NCI-H2081 (cell line): ENCODE data around the gene FHAD1.

Experiments used
- DNase-seq, 2 experiments: peaks; one replicate each; lab custom pipeline; 2025; lab: John Stamatoyannopoulos, UW

The FHAD1 gene

DNA sequence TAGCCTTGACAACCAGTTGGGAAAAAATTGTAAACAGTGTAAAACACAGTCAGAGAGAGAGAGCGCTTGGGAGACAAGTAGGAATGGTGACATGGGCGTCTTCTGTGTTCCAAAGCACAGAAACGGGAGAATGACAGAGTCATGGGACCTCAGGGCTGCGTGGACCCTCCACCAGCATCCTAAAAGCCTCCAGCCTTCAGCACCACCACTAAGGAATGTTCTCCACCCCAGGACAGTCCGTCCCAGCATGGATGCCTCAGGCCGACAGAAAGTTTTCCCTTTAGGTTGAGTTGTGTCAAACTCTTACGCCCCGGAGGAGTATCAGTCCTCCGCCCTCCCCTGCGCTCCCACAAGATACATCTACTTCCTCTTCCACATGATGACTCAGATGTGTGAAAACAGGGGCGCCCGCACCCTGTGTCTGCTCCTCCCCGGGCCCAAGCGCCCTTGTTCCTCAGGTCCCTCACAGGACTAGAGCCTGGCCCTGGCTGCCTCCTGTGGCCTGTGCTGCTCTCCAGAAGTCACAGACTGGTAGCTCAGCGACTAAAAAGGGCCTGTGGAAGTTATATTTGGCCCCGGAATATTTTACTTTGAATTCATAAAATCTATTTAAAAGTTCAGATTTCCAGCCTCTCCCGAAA is 98.8 kb downstream of the FHAD1 start:
- no peak for DNase-seq

DNA sequence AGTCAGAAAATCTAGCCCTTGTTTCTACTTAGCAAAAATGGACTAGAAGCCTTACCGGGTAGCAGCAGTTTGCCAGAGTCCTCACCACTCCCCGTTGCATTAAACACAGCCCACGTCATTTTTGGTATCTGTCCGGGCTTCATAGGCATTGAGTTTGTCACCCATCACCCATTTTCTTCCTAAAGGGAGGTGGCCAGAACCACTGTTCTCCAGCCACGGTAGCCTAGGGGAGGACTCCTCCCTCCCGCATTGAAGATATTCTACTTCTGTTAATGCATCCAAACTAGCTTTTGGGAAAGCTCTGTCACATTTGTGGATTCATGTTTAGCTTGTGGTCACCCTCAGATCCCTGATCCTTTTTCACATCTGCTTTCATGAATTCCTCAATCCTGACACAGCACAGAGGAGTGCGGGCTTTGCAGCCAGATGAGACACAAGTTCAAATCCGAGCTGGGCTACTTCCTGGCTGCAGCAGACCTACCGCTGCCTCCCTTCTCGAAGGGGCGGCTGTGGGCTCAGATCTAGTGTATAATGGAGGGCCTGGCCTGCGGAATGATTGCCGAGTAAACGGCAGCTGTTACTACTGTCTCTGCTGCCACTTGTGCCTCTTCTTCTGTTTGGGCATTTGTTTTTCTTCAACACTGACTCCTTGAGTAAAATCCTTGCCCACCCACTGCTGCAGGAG is 99.5 kb downstream of the FHAD1 start:
- no peak for DNase-seq

DNA sequence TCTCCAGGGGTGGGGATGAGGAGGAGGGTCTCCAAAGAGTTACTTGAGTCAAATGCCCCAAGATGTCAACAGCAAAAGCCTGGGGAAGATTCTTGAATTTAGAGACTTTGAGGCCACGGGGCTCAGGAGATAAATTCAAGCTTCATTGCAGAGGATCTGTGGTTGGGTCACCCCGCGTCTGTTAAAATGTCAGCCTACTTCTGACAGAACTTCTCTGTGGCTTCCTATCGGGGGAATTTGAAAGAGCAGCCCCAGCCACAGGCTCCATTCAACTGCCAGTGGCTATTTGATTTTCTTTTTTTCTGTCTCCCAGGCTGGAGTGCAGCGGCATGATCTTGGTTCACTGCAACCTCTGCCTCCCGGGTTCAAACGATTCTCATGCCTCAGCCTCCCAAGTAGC is 100.2 kb downstream of the FHAD1 start:
- no peak for DNase-seq

DNA sequence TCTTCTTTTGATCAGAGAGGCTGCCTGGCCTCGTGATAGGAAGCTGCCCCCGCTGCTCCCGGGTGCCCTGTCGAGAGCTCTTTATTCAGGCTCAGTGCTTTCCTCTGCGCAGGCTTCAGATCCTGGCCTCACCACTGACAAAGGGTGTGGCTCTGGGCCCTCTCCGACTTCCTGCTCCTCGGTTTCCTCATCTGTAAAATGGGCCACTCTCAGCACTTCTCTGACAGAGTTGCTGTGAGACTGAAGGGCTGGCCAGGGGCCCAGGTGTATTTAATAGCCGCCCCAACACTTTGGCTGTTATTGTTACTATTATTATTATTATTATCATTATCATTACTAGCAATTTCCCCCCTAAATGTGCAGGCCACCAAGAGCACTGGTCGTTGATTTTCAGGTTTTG is 101.6 kb downstream of the FHAD1 start:
- DNase-seq = no peak

DNA sequence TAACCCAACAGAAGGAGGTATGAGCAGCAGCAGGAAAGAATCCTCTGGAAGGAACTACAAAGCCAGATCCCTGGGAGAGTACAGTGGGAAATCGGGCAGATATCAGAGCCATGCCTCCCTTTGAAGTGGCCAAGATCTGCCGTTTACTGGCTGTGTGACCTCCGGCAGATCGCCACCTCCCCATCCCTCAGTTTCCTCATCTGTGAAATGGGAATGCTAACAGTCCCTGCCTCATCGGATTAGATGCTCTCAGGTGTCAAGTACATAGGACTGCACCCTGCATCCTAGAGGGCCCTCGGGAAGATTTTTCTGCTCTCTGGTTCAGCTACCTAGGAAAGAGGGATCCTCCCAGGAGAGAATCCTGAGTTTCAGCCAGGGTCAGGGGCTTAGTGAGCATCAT is 102.1 kb downstream of the FHAD1 start:
- no peak for DNase-seq

DNA sequence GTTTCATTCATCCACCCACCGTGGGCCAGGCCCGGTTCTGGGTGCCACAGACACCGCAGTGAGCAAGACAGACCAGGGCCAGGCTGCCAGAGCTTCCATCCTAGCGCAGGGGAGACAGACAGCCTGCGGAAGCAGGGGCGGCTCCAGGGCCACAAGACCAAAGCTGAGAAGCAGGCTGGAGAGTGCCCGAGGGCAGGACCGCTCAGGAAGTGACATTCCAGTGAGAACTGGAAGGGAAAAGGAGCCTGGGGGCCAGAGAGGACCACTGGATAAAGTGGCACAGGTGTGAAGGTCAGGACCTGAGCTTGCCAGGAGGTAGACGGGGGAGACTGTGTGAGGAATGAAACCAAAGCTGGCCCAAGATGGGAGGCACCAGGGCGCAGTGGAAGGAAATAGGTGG is 103.1 kb downstream of the FHAD1 start:
- DNase-seq = no peak

DNA sequence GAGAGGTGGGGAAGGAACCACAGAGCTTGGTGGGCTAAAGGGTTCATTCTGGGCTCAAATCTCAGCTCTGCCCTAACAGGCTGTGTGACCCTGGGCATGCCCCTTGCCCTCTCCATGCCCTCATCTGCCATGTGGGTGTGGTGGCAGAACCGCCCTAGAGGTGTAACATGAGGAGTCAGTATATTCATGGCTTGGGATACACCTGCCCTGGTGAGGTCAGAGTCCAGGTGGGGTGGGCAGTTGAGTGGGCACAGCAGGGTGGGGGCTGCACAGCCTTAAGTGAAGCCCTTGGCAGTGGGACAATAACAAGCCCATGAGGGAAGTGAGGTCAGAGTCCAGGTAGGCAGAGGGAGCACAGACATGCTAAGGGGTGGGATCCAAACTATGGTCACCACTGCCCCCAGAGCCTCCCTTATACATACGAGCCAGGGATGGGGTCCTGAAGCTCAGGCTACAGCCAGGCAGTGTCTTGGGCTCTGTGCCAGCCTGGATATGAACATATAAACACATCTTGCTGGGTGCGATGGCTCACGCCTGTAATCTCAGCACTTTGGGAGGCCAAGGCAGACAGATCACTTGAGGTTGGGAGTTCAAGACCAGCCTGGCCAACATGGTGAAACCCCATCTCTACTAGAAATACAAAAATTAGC is 103.7 kb downstream of the FHAD1 start:
- DNase-seq = no peak

DNA sequence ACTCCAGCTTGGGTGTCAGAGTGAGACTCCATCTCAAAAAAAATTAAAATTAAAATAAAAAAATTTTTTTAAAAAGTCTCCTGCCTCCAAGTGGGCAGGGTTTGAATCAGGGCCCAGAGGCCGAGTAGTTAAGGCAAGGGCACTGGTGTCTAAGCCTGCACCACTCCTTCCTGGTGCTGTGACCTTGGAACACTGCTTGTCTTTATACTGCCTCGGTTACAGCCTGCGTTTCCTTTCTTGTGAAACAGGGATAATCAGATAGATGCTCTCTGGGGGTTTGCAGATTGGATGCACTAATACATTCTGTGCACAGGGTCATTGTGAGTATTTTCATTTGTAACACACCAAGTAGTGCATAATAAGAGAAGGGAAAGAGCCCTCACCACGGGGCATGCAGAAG is 104.3 kb downstream of the FHAD1 start:
- no peak for DNase-seq

DNA sequence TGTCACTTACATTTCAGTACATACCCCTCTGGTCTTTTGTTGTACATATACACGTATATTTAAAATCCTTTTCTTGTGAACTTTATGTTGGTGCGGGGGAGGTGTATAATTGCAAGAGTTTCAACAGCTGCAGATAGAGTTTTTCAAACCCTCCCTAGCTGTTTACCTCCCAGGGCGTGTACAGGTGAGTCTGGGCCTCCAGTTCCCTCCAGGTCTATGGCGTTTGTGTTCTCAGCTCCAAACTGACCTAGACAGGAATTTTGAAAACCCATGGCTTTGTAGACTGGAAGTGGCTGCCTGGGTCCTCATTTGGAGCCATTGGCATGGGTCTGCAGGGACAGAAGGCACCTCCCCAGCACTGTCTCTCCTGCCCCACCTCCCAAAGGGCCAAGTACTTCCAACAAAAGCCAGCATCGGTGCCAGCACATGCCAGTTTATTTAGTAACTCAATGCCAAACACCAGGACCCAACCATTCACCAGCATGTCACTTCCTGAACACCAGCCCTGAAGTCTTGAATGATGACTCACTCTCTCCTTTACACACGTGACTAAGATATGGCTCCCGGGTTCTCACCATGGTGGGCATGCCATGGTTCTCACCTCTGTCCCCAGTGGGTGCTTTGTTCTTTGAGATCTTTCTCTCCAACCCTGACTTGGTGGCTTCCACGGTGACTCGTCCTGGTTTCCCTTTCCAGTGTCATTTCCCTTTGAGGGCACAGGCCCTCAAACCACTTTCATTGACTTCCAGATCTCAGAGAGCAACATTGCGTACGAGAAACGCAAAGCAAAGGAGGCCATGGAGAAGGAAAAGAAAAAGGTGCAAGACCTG is 105.3 kb downstream of the FHAD1 start:
- peak in 1 of 2 experiments; percentile 44 for DNase-seq

DNA sequence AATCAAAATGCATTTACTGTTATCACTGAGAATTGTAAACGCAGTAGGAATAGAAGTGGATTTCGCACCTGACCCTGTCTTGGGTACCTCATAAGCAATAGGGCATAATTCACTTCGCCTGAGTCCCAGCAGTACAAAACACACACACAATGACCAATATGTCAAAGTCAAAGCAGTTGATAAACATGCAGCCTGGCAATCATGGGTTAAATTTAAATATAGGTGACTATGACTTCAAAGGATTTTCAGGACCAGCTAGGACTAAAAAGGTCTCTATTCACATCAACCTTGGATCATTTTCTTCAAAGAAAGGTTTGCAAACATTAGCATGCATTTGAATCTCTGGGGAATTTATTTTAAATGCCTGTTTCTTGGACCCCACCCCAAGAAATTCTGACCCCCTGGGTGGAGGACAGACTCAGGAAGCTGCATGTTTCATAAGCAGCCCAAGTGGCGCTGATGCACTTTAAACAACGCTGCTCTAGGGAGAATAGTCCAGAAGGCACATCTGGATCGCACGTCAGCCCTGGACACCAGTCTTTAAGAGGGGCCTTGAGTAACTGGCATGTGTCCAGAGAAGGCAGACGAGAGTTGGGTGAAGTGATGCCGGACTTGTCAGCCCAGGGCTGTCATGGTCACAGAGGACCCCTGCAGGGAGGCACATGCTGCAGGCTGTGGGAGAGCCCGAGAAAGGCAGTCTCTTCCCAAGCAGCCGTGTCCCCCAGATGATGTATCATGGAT is 107.0 kb downstream of the FHAD1 start:
- DNase-seq = no peak

DNA sequence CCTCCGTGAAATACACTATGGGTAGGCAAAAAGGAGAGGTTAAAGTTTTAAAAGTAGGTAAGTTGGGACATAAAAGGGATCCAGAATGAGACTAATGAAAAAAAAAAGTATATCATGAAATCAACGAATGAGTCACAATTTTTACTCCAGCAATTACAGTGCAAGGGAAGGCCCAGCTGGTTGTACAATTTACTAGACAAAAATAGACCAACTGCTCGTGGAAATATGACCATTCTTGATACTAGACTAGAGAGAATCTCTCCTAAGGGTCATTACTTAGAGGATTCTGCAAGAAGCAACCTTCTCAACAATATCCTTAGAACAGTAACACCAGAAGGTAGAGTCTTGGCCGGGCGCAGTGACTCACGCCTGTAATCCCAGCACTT is 107.5 kb downstream of the FHAD1 start:
- DNase-seq = no peak

DNA sequence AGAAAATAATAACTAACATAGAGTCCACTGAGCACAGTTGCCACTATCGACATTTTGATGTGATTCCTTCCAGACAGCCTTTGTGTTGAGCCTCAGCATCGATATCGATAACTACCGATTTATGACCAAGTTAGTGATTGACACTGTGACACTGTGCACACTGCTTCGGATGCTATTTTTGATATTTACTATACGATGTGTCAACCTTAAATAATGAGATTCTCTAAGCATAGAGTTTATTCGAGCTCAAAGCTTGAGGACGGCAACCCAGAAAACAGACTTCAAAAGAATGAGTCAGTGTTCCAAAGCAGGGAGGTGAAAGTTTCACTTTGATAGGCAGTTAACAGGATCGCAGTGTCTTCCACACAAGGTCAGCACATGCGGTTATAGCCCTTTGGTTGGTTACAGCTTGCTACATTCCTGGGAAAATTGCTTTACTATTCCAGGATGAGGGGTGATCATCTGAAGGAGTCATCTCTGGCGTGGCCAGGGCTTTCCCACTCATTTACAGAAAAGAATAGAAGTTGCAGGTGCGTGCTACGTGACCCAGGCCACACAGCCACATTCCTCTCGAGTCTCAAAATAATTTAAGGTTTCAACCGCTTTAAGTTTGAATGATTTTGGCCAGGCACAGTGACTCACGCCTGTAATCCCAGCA is 109.1 kb downstream of the FHAD1 start:
- DNase-seq = no peak

DNA sequence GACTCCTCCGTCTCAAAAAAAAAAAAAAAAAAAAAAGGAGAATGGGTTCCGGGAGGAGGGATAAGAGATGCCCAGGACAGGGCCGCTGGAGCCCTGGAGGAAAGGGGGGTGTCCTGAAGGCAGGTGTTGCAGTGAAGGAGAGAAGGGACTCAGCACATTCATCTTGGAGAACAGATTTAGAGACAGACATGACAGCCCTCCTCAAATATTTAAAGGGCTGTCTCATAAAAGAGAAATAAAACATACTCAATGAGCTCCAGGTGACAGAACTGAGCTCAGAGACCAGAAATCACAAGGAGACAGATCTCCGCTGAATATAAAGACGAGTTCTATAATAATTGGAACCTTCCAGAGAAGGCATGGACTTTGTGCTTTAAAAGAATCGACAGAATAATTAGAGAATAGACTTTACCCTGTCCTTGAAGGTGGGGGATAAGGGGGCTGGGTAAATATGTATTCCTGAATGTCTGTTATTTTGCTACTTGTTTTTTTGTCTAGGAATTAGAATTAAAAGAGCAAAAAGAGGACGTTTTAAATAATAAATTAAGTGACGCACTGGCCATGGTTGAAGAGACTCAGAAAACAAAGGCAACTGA is 110.7 kb downstream of the FHAD1 start:
- no peak for DNase-seq

DNA sequence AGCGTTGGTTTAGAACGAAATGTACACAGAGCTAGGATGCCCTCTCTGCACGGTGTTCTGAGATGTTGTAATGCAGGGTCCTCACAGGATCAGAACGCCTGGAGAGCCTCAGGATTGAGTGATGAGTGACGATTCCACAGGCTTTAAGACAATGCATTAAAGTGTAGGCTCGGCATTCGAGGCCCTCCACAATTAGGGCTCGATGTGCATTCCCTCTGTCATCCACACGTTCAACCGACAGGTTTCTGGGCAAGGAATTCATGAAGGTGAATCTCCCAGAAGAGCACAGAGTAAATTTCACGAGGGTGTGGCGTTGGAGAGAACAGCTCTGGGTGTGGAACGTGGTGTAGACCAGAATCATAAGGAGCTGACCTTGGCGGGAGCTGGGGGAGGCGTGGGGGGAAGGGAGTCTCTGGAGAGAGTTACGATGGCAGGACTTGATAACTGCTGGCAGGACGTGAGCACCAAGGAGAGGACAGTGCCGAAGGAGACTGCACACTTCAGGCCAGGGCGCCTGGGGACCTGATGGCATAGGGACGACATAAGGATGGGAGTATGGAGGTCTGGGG is 111.6 kb downstream of the FHAD1 start:
- DNase-seq = no peak

DNA sequence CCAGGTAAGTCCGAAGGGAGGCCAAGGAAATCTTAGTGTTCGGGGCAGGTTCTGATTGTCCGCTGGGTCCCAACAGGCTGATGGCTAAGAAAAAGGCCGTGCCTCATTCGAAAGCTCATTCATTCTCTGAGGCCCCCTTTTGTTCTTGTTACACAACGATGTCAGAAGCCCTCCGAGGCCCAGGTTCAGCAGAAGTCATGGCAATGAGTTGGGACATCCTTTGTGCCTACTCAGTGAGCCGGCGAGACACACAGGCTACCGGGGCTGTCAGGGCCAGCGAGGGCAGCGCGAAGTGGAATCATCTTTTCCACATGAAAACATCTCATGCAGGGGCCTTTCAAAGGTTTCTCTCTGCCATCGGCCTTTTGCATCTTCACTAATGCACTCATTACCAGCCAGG is 113.7 kb downstream of the FHAD1 start:
- no peak for DNase-seq

DNA sequence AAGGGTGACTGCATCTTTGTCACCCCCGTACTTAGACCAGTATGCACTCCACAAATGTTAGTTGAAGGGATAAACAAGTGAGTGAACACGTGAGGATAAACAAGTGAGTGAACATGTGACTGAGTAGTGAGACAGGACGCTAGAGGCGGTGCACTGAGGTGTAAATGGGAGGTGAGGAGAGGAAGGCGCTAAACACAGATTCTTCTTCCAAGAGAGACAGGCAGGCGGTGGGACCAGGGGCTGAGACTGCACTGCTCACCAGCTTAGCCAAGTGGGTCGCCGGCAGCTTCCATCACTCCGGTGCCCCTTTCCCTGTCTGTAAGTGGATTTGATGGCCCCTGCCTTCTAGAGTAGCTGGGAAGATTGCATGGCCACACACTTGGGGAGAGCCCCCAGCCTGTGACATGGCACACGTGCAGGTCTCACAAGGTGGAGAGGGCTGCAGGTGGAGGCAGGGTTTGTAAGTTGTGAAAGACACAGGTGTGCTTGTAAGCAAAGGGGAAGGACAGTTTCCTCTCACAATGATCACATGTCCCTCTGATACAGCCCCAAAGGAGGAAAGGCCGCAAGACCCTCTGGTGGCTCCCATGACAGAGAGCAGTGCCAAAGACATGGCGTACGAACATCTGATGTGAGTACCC is 115.2 kb downstream of the FHAD1 start:
- no peak for DNase-seq

DNA sequence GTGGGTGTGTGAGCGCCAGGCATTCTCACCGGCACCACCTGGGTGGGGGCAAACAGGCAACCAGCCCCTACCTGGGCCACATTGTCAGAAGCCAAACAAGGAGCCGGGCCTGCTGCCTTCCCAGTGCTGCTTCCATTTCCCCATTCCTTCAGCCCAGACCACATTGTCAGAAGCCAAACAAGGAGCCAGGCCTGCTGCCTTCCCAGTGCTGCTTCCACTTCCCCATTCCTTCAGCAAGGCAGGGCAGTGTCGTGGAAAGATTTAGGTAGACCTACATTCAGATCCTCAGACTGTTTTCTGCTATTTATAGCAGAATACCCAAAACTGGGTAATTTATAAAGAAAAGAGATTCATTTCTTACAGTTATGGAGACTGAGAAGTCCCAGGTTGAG is 115.7 kb downstream of the FHAD1 start:
- DNase-seq = no peak

DNA sequence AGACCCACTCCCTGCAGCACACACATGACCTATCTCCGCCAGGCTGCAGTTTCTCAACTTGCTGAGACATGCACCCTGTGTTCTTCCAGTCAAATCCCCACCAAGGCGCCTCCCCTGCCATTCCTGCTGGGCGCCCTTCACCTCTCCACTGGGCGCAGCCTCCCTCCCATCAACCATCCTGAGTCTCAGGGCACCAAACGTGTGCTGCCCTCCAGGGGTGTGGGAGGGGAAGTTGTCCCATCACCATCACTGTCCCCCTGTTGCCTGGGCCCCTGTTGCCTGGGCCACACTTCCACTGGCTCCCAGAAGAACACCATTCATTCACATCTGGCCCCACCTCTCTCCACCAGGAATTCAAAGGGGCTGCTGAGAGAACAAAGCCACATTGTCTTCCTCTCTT is 117.7 kb downstream of the FHAD1 start:
- no peak for DNase-seq

DNA sequence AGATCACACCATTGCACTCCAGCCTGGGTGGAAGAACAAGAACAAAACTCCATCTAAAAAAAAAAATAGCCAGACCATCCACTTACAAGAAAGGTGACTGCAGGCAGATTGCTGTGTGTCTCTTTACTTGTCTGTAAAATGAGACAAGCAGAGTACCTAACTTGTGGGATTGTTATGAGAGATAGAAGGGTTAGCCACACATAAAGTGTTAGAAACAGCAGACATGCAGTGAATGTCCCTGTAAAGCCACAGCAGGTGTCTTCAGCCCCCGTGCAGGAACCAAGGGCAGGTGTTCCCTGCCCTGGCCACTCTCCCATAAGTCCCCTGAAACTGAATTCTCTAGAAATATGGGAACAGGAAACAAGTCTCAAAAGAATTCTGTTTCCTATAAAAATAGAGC is 121.9 kb downstream of the FHAD1 start:
- DNase-seq = no peak

DNA sequence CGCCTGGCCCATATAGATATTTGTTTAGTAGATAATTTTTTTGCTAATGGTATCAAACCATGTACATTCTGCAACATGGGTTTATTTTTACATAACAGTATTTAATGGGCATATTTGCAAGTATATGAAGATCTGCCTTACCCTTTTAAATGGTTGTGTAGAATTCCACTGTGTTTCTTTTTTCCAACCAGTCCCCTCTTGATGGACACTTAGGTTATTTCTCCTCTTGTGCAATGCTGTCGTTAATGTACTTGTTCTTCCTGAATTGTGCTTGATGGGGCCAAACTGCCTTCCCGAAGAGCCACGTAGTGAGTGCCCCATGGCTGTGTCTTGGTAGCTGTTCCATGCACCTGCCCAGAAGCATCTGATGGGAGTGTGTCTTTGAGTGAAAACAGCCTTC is 123.2 kb downstream of the FHAD1 start:
- DNase-seq = no peak
